Stomach (tissue), 9 donors: Measurements from ENCODE around the gene SLC1A1. TPM values are rescaled to one million over a fixed set of nuclear protein-coding genes. Genes with fewer than 3 reads are reported as not detected.

Source experiments
- DNase-seq, 2 donors: peaks; one replicate each; pipeline versions ENCODE4 v3.0.0 to v3.0.0-alpha.2; 2013 to 2019
- H3K27ac ChIP-seq, 5 donors: fragments of 200-600 bp in 4 of 5; sonication (generic) in 4 of 5; one replicate each; pipeline ENCODE4 v1.5.1; 2013 to 2019; ENCODE audit warnings: mild to moderate bottlenecking in 1 of 5, moderate library complexity in 1 of 5
- H3K27me3 ChIP-seq, 3 donors: fragments of 200-600 bp; sonication (generic); one replicate each; pipeline ENCODE4 v1.5.1; 2017 to 2019; ENCODE audit warnings: mixed run types in 1 of 3
- H3K36me3 ChIP-seq, 4 donors: fragments of 200-600 bp; sonication (generic); 1 replicate in 3 of 4; 2 replicates in 1 of 4; pipeline ENCODE4 v1.5.1; 2016 to 2019
- H3K4me1 ChIP-seq, 4 donors: fragments of 200-600 bp; sonication (generic); one replicate each; pipeline ENCODE4 v1.5.1; 2016 to 2019
- H3K4me3 ChIP-seq, 4 donors: fragments of 200-600 bp; sonication (generic) in 3 of 4; one replicate each; pipeline ENCODE4 v1.5.1; 2016 to 2019; ENCODE audit warnings: mild to moderate bottlenecking in 1 of 4
- H3K9me3 ChIP-seq, 4 donors: fragments of 200-600 bp; sonication (generic); one replicate each; pipeline ENCODE4 v1.5.1; 2016 to 2019
- EP300 ChIP-seq: sonication (generic); formaldehyde crosslinking; IDR thresholded peaks from one replicate; pipeline ENCODE4 v1.6.1; 2017; ENCODE audit warnings: antibody characterized with exemption
- POLR2A ChIP-seq, 4 donors: fragments of 450-650 bp; IDR thresholded peaks; one replicate each; pipeline ENCODE4 v1.6.1; 2016; ENCODE audit warnings: antibody characterized with exemption in 4 of 4, control low read depth in 2 of 4, mild to moderate bottlenecking in 1 of 4, moderate library complexity in 1 of 4
- POLR2AphosphoS5 ChIP-seq, 3 donors: sonication (generic); formaldehyde crosslinking; IDR thresholded peaks; one replicate each; pipeline ENCODE4 v1.6.1; 2016; ENCODE audit warnings: antibody characterized with exemption in 3 of 3
- WGBS, 5 donors: extraction: QIAGEN DNeasy Blood & Tissue Kit in 3 of 5; methylation state at CpG; one replicate each; pipeline versions ENCODE4 v1.1.5 to v1.1.7; 2013 to 2018; 5-methylcytosine and 5-hydroxymethylcytosine counted together
- intact Hi-C: fragments of 100-400 bp; cut with DNase I; formaldehyde crosslinking; loops from one replicate; pipeline ENCODE4 v1.15.1; 2023; ENCODE audit warnings: low total_unique reads
- polyA plus RNA-seq, 3 donors: library from polyadenylated mRNA; stranded (reverse); fragments of 200-250 nt; gene quantifications; one replicate each; pipeline ENCODE4 v1.2.3, GENCODE V29; 2013
- total RNA-seq, 5 donors: library from RNA; depleted of rRNA; stranded (reverse); fragments of >200 nt; gene quantifications; one replicate each; pipeline versions ENCODE4 v1.1.0 to v1.2.3, GENCODE V29; 2014 to 2016
- TF ChIP-seq, protein P1 (sequence below), 7 experiments: fragments of 450-650 bp in 4 of 7; fragments of 200-600 bp in 3 of 7; sonication (generic) in 3 of 7; IDR thresholded peaks; one replicate each; pipeline ENCODE4 v1.5.1; 2016 to 2019; ENCODE audit warnings: antibody characterized with exemption in 7 of 7, control low read depth in 2 of 7, mild to moderate bottlenecking in 1 of 7
- donor health status: healthy with polysubstance abuse.
- donor health status: Bipolar disorder and iron deficiency.
- donor health status: healthy.

Gene SLC1A1
- total and polyA plus RNA-seq, 8 donors = 0.58 to 13.3 (median 2.7) TPM; not detected in 1

DNA sequence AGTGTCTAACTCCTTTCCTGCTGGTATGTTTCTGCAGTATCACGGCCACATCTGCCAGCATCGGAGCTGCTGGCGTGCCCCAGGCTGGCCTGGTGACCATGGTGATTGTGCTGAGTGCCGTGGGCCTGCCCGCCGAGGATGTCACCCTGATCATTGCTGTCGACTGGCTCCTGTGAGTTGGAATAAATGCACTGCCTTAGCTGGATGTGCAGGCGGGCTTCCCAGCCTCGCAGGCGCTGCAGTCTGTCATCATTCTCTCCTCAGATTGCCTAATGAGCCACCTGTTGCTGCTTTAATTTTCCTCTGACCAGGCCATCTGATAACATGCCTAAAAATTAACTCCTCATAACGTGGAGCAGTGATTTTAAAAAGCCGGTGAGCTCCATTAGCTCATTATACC is 92.7 kb downstream of the SLC1A1 start:
- intact Hi-C loops = no loop called here
- Histone ChIP-seq H3K4me1 (no peaks in the 10 kb centered on the region), H3K27me3 (no peaks in the 10 kb centered on the region), H3K4me3 (no peak overlapping the region), H3K36me3 (peaks cover 0 to 23% (median 17%) of the 10 kb centered on the region in 4 donors), H3K9me3 (no peaks in the 10 kb centered on the region), H3K27ac (no peak overlapping the region)
- TF ChIP-seq POLR2AphosphoS5 (IDR thresholded peaks at IDR 0.05) (no peak), EP300 (no peak), POLR2A (IDR thresholded peaks at IDR 0.05) (no peak)
- TF ChIP-seq, protein P1, sequence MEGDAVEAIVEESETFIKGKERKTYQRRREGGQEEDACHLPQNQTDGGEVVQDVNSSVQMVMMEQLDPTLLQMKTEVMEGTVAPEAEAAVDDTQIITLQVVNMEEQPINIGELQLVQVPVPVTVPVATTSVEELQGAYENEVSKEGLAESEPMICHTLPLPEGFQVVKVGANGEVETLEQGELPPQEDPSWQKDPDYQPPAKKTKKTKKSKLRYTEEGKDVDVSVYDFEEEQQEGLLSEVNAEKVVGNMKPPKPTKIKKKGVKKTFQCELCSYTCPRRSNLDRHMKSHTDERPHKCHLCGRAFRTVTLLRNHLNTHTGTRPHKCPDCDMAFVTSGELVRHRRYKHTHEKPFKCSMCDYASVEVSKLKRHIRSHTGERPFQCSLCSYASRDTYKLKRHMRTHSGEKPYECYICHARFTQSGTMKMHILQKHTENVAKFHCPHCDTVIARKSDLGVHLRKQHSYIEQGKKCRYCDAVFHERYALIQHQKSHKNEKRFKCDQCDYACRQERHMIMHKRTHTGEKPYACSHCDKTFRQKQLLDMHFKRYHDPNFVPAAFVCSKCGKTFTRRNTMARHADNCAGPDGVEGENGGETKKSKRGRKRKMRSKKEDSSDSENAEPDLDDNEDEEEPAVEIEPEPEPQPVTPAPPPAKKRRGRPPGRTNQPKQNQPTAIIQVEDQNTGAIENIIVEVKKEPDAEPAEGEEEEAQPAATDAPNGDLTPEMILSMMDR (IDR thresholded peaks at IDR 0.05) = no peak
- WGBS, 5 donors = 91 to 94% (median 93%) methylated on average over 9 to 12 of the region's 12 CpGs
- DNase-seq = peak in 1 of 2 donors; percentile 36

DNA sequence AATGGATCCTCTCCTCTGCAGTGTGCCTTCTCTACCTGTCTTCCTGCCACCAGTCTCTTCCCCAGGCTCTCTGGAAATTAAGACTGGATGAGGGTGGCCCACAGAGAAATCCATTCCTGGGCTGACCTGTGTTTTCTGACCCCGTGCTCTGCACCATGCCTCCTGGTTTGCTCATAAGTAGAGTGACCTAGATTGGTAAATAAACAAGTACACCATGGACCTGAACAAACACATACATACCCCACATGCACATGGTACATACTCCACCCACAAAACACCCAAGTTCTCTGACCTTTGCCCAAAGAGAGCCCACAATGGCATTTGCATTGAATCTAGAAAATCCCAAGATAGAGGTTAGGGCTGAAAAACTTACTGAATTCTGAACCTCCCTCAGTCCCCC is 94.4 kb downstream of the SLC1A1 start:
- no peaks in the 10 kb centered on the region for H3K9me3 ChIP-seq
- H3K4me1 ChIP-seq = peaks cover 0 to 4% (median 0%) of the 10 kb centered on the region in 4 donors
- intact Hi-C loops = no loop called here
- no peak overlapping the region for H3K4me3 ChIP-seq
- no peaks in the 10 kb centered on the region for H3K27me3 ChIP-seq
- 84 to 96% (median 88%) methylated on average over 1 of the region's 1 CpG for WGBS, 5 donors
- DNase-seq = no peak
- no peak overlapping the region for H3K27ac ChIP-seq
- peaks cover 0 to 23% (median 17%) of the 10 kb centered on the region in 4 donors for H3K36me3 ChIP-seq
- no peak for TF ChIP-seq POLR2A (IDR thresholded peaks at IDR 0.05)
- TF ChIP-seq EP300 = no peak
- no peak for TF ChIP-seq POLR2AphosphoS5 (IDR thresholded peaks at IDR 0.05)

DNA sequence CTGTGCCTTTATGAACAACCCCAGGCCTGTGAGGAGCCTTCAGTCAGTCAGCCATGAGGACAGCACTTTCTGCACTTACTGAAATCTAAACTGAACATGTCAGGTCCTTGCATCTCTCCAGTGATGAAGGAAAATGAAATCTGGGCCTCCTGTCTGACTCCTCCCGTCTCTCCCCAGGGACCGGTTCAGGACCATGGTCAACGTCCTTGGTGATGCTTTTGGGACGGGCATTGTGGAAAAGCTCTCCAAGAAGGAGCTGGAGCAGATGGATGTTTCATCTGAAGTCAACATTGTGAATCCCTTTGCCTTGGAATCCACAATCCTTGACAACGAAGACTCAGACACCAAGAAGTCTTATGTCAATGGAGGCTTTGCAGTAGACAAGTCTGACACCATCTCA is 94.9 kb downstream of the SLC1A1 start:
- H3K4me3 ChIP-seq = no peak overlapping the region
- TF ChIP-seq EP300 = no peak
- TF ChIP-seq, protein P1 (IDR thresholded peaks at IDR 0.05) = no peak
- no peak for TF ChIP-seq POLR2A (IDR thresholded peaks at IDR 0.05)
- TF ChIP-seq POLR2AphosphoS5 (IDR thresholded peaks at IDR 0.05) = no peak
- H3K9me3 ChIP-seq = no peaks in the 10 kb centered on the region
- intact Hi-C loops = no loop called here
- no peak for DNase-seq
- WGBS, 5 donors = 84 to 94% (median 91%) methylated on average over 5 of the region's 5 CpGs
- no peak overlapping the region for H3K27ac ChIP-seq
- H3K4me1 ChIP-seq = peaks cover 0 to 5% (median 0%) of the 10 kb centered on the region in 4 donors
- no peaks in the 10 kb centered on the region for H3K27me3 ChIP-seq
- peaks cover 0 to 23% (median 17%) of the 10 kb centered on the region in 4 donors for H3K36me3 ChIP-seq

DNA sequence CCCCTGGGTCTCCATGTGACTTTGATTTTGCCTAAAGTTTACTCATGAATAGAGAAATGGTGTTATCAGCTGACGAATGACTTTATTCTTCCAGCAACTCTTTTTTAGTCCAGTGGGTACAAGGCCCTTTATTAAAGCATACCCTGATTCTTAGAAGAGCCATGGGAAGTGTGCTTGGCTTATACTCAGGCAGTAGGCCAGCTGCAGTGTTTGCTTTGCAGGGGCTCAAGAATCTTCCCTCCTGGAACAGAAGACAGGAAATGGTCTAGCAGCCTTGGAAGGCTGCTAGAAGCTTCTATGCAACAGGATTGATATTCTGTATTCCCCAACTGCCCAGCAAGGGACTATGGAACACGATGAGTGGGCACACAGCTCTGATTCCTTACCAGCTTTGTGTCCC is 98.5 kb downstream of the SLC1A1 start:
- Histone ChIP-seq H3K9me3 (no peaks in the 10 kb centered on the region), H3K4me3 (no peak overlapping the region), H3K36me3 (peaks cover 0 to 16% (median 8%) of the 10 kb centered on the region in 4 donors), H3K4me1 (peaks cover 5 to 22% (median 11%) of the 10 kb centered on the region in 4 donors), H3K27me3 (no peaks in the 10 kb centered on the region), H3K27ac (no peak overlapping the region)
- 55 to 79% (median 62%) methylated on average over 2 of the region's 2 CpGs for WGBS, 5 donors
- TF ChIP-seq POLR2A (IDR thresholded peaks at IDR 0.05) (no peak), EP300 (no peak), POLR2AphosphoS5 (IDR thresholded peaks at IDR 0.05) (no peak)
- TF ChIP-seq, protein P1 (IDR thresholded peaks at IDR 0.05) = no peak
- DNase-seq = peak in 1 of 2 donors; percentile 15
- intact Hi-C loops = no loop called here

DNA sequence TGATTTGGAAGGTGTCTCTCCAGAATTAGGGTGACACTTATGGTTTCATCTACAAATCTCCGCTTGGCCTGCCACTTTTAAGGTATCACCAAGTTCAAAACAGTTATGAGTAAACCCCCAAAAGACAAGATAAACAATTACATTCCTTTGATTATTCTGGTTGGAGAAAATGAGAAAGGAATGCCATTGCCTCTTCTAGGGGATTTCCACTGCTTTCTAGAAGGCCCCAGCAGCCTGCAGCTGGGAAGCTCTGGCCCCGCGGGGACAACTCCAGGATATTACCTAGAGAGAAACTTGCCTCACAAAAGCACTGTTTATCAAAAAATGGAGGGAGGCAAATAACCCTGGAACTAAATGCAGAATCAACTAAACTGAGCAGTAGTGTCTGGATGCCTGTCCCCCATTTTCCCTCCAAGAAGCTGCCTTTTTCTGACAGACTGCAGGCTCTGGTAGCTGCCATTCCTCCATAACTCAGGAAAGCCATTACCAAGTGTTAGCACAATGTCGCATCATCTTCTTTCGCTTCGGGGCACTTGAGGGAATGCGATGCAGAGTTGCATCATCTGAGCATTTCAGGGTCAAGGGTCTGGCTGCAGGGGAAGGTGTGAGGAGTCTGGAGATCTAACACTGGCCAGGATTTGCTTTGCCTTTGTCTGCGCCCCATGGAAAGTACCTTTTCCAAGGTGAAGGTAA is 100.3 kb downstream of the SLC1A1 start:
- WGBS, 5 donors = 71 to 85% (median 79%) methylated on average over 8 of the region's 8 CpGs
- H3K9me3 ChIP-seq = no peaks in the 10 kb centered on the region
- intact Hi-C loops = no loop called here
- no peak overlapping the region for H3K27ac ChIP-seq
- H3K4me1 ChIP-seq = peaks cover 5 to 22% (median 11%) of the 10 kb centered on the region in 4 donors
- H3K27me3 ChIP-seq = no peaks in the 10 kb centered on the region
- TF ChIP-seq, protein P1 (IDR thresholded peaks at IDR 0.05) = no peak
- TF ChIP-seq POLR2A (IDR thresholded peaks at IDR 0.05) (no peak), POLR2AphosphoS5 (IDR thresholded peaks at IDR 0.05) (no peak), EP300 (no peak)
- peak in 1 of 2 donors; percentile 14 for DNase-seq
- no peak overlapping the region for H3K4me3 ChIP-seq
- no peaks in the 10 kb centered on the region for H3K36me3 ChIP-seq
